Osteoblast (primary cell): ENCODE data around the gene SPRY2. TPM values are rescaled to one million over a fixed set of nuclear protein-coding genes. Genes with fewer than 3 reads are reported as not detected.
"Not testable (repeated sequence)": the region's sequence is repeated elsewhere in the genome, so short reads cannot be mapped to it uniquely, and the experiment has no call there.

Experiments used
- DNase-seq: peaks from one replicate; pipeline ENCODE4 v3.0.0; 2011; ENCODE audit warnings: low spot score, mixed read lengths; ENCODE audit not compliant: insufficient read length; ENCODE audit errors: missing footprints
- H2AFZ ChIP-seq: 2 replicates; pipeline ENCODE4 v1.6.0; 2011; ENCODE audit warnings: mild to moderate bottlenecking, low read length
- H3K27ac ChIP-seq: 2 replicates; pipeline ENCODE4 v1.5.1; 2011; ENCODE audit warnings: mild to moderate bottlenecking, low read depth, low read length, moderate library complexity
- H3K27me3 ChIP-seq: 2 replicates; pipeline ENCODE4 v1.6.0; 2012; ENCODE audit warnings: mild to moderate bottlenecking, control low read depth, inconsistent platforms, low read length, moderate library complexity; ENCODE audit not compliant: insufficient read depth
- H3K36me3 ChIP-seq: 2 replicates; pipeline ENCODE4 v1.5.1; 2011; ENCODE audit warnings: mild to moderate bottlenecking, low read length, control low read depth, moderate library complexity; ENCODE audit not compliant: insufficient read depth
- H3K4me1 ChIP-seq: 2 replicates; pipeline ENCODE4 v1.5.1; 2011; ENCODE audit warnings: mild to moderate bottlenecking, low read length, control low read depth, moderate library complexity; ENCODE audit not compliant: insufficient read depth
- H3K4me2 ChIP-seq: 2 replicates; pipeline ENCODE4 v1.6.0; 2011; ENCODE audit warnings: mild to moderate bottlenecking, low read length; ENCODE audit not compliant: insufficient read depth
- H3K4me3 ChIP-seq: fragments of 200-600 bp; sonication (generic); 3 replicates; pipeline ENCODE4 v1.5.1; 2012; ENCODE audit warnings: mild to moderate bottlenecking, low read length, inconsistent platforms; ENCODE audit not compliant: insufficient read depth
- H3K79me2 ChIP-seq: 2 replicates; pipeline ENCODE4 v1.6.0; 2012; ENCODE audit warnings: mild to moderate bottlenecking, low read length, control low read depth, inconsistent platforms; ENCODE audit not compliant: insufficient read depth
- H3K9me3 ChIP-seq: 2 replicates; pipeline ENCODE4 v1.5.1; 2011; ENCODE audit warnings: low read depth, low read length, control low read depth
- H4K20me1 ChIP-seq: 2 replicates; pipeline ENCODE4 v1.6.0; 2012; ENCODE audit warnings: mild to moderate bottlenecking, low read length, control low read depth; ENCODE audit not compliant: insufficient read depth
- CTCF ChIP-seq: IDR thresholded peaks from 2 replicates; pipeline ENCODE4 v1.5.1; 2011; ENCODE audit warnings: mild to moderate bottlenecking, low read depth, low read length, moderate library complexity; ENCODE audit errors: extremely low read depth
- total RNA-seq: library from RNA; depleted of rRNA; stranded (reverse); fragments of >200 nt; gene quantifications from 2 replicates; pipeline ENCODE4 v1.2.3, GENCODE V29; 2012

The SPRY2 gene
- total RNA-seq, 1 donor: 6.5 TPM

GRCh38 chr13:80348314-80348713 is 7.4 kb upstream of the SPRY2 start:
- no peak for TF ChIP-seq CTCF
- H2AFZ ChIP-seq: no peak overlapping the region
- no peak overlapping the region for H3K4me3 ChIP-seq
- DNase-seq: no peak
- no peaks in the 10 kb centered on the region for H3K27me3 ChIP-seq
- H3K79me2 ChIP-seq: no peaks in the 10 kb centered on the region
- H4K20me1 ChIP-seq: no peaks in the 10 kb centered on the region
- peaks cover 2% of the 10 kb centered on the region for H3K4me1 ChIP-seq
- H3K27ac ChIP-seq: no peak overlapping the region
- no peak overlapping the region for H3K4me2 ChIP-seq
- no peaks in the 10 kb centered on the region for H3K9me3 ChIP-seq
- H3K36me3 ChIP-seq: no peaks in the 10 kb centered on the region

GRCh38 chr13:80345771-80346510 is 5.0 kb upstream of the SPRY2 start:
- no peaks in the 10 kb centered on the region for H3K9me3 ChIP-seq
- H3K36me3 ChIP-seq: no peaks in the 10 kb centered on the region
- H3K4me2 ChIP-seq: no peak overlapping the region
- no peak overlapping the region for H2AFZ ChIP-seq
- no peak overlapping the region for H3K27ac ChIP-seq
- no peak for TF ChIP-seq CTCF
- H3K27me3 ChIP-seq: no peaks in the 10 kb centered on the region
- no peaks in the 10 kb centered on the region for H4K20me1 ChIP-seq
- peaks cover 9% of the 10 kb centered on the region for H3K4me1 ChIP-seq
- no peak overlapping the region for H3K4me3 ChIP-seq
- DNase-seq: no peak
- no peaks in the 10 kb centered on the region for H3K79me2 ChIP-seq

- H3K4me1 ChIP-seq, H3K36me3 ChIP-seq, H3K27ac ChIP-seq, DNase-seq, H3K4me3 ChIP-seq, H2AFZ ChIP-seq, H3K4me2 ChIP-seq, H4K20me1 ChIP-seq, H3K9me3 ChIP-seq, H3K27me3 ChIP-seq: not testable (repeated sequence)
- peaks cover 17% of the 10 kb centered on the region for H3K79me2 ChIP-seq
Observed at GRCh38 chr13:80344032-80344431, 3.1 kb upstream of the SPRY2 start.

GRCh38 chr13:80342471-80343371 is 1.8 kb upstream of the SPRY2 start:
- peak; percentile 95 for DNase-seq
- TF ChIP-seq CTCF: peak; percentile 90
- no peaks in the 10 kb centered on the region for H3K9me3 ChIP-seq

More at GRCh38 chr13:80342471-80343371, 1.8 kb upstream of the SPRY2 start:
- peak overlapping the region; percentile 96 for H3K27ac ChIP-seq
- peaks cover 9% of the 10 kb centered on the region for H3K4me1 ChIP-seq
- H3K36me3 ChIP-seq: no peaks in the 10 kb centered on the region
- H4K20me1 ChIP-seq: peaks cover 18% of the 10 kb centered on the region
- H3K79me2 ChIP-seq: peaks cover 30% of the 10 kb centered on the region
- peak overlapping the region; percentile 93 for H3K4me3 ChIP-seq
- no peaks in the 10 kb centered on the region for H3K27me3 ChIP-seq
- peak overlapping the region; percentile 98 for H2AFZ ChIP-seq
- peak overlapping the region; percentile 96 for H3K4me2 ChIP-seq
